ENCODE data around the gene TSHZ3.
A peak's percentile ranks its signal among the peaks of the same experiment; 100 is the strongest.

Gene TSHZ3, protein sequence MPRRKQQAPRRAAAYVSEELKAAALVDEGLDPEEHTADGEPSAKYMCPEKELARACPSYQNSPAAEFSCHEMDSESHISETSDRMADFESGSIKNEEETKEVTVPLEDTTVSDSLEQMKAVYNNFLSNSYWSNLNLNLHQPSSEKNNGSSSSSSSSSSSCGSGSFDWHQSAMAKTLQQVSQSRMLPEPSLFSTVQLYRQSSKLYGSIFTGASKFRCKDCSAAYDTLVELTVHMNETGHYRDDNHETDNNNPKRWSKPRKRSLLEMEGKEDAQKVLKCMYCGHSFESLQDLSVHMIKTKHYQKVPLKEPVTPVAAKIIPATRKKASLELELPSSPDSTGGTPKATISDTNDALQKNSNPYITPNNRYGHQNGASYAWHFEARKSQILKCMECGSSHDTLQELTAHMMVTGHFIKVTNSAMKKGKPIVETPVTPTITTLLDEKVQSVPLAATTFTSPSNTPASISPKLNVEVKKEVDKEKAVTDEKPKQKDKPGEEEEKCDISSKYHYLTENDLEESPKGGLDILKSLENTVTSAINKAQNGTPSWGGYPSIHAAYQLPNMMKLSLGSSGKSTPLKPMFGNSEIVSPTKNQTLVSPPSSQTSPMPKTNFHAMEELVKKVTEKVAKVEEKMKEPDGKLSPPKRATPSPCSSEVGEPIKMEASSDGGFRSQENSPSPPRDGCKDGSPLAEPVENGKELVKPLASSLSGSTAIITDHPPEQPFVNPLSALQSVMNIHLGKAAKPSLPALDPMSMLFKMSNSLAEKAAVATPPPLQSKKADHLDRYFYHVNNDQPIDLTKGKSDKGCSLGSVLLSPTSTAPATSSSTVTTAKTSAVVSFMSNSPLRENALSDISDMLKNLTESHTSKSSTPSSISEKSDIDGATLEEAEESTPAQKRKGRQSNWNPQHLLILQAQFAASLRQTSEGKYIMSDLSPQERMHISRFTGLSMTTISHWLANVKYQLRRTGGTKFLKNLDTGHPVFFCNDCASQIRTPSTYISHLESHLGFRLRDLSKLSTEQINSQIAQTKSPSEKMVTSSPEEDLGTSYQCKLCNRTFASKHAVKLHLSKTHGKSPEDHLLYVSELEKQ

DNA sequence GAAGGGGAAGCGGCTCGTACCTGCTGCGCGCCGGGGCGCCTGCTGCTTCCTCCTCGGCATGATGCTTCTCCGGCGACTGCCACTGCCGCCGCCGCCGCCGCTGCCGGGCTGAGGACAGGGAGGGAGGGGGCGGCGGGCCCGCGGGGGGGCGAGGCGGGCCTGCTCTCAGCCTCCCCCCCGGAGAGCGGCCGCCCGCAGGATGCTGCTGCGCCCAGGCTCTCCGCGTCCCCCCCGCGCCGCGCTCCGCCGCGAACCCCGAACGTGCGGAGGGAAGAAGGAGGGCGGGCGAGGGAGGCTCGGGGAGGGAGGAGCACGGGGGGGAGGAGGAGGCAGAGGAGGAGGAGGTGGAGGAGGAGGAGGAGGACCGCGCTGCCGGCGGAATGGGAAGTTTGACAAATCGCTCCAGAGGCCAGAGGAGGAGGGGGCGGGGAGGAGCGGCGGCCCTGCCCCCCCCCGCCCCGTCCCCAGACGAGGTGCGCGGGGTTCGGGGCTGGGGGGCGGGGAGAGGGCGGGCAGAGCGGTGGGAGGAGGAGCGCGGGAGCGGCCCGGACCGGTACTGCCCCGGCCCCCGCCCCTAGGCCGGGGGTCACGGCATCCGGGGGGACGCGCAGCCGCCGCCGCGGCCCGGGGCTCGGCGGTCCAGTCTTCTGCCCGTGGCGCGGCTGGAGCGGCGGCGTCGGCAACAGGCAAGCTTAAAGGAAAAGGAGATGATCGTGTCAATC is at the start of gene TSHZ3:
TSHZ3 (minus strand) TSS at position 277 of the 722 bp plus-strand sequence; CDS start at position 60, 217 bp downstream.
- DNase-seq (ENCODE audit: low spot score) = peak; percentile 85

DNA sequence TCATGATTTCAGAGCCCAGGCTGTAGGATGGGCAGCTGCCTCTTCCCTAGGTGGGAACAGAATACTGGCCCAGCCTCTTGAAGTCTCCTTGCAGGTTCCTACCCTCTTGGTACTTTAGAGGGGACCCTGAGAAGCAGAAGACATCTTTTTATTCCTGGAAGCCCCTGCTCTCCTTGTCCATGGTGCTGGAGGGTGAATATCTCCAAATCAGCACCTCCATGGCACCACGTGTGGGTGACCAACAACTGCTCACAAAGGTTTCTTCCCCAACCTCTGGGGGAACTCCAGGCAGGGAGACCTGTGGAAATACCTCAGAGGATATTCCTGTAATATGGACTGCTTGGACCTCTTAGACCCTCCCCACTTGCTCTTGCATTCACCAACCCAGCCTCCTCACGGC is 48.1 kb upstream of the TSHZ3 start:
- DNase-seq (ENCODE audit: low spot score) = no peak

DNA sequence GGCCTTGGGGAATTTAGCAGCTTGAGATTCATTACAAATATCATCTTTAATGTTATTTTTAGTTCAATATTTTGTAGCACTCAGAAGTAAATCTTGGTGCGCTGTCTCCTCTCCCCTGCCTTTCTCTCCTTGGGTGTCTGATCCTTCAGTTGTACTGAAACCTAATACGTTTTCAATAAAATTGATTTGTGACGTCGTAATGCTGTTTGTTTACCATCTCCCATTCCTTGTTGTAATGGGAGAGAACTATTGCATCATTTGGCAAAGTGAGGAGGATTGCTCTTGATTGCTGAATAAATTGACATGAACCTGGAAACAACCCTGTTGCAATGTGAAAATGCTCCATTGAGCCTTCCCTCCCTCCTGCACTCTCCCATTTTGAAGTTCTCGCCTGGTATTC is 43.2 kb upstream of the TSHZ3 start:
- no peak for DNase-seq (ENCODE audit: low spot score)

DNA sequence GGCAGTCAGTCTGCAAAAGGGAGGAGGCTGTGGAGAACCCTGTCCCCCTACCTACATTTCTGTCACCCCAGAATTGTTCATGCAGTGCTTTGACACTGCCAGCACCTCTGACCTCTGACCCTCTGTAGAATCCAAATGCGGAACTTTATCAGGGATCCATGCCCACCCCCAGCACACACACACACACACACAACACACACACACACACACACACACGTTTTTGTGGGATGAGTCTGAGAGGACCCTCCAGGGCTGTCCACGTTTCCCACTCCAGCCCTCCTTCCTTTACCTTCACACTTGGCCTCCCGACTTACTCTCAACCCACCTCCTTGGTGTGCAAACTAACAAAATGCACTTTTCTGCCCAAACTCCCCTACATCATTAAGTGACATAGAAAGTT is 42.3 kb upstream of the TSHZ3 start:
- DNase-seq (ENCODE audit: low spot score) = no peak

DNA sequence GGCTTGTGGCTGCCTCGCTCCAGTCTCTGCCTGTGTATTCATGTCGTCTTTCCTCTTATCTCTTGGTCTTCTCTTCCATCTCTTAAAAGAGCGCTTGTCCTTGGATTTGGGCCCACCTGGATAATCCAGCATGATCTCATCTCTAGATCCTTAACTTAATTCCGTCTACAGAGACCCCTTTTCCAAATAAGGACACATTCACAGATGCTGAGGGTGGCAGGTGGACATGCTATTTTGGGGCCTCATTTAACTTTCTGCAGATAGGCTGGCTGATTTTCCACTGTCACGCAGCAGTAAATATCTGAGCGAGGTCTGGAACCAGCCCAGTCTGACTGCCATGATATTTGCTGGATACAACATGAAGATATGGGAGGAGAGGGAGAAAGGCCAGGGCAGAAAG is 41.5 kb upstream of the TSHZ3 start:
- DNase-seq (ENCODE audit: low spot score) = no peak

DNA sequence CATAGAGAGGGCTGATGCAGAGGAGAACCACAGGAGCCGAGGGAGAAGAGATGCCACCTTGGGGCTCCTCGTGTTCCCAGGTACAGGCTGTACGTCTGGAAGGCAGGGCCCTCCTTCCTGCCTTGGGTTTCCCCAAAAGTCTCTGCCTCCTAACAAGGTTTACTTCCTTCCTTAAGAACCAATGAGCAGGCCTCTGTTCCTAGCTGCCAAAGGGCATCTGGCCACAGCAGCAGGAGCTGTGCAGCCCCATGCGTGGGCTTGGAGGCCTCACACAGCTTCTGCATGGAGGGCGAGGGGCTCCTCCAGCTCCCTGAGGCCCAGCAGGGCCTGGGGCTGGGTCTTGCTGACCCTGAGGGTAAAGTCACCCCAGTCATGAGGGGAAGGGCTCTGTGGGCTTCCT is 40.6 kb upstream of the TSHZ3 start:
- no peak for DNase-seq (ENCODE audit: low spot score)

DNA sequence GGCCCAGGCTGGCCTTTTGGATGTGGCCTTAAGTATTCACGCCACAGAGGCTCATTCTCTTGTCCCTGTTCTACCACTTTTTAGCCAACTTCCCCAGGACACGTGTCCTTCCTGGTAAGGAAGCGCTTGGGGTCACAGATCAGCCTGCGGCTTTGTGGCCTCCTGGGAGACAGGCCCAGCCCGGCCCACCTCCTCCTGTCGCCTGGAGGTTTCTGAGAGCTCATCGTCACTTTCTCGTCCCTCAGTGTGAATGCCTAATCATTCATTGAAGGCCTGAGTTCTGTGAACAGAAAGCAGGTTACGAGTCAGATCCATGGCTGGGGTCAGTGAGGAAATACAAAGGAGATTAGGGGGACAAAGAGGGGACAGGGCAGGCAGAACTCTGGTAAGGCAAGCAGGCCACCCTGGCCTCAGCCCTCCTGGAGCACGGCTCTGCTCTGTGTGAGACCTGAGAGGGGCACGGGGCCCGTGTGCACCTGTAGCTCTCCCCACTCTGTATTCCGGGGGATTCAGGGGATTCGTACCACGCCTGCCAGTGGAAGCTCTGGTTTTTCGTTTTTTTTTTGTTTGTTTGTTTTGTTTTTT is 38.6 kb upstream of the TSHZ3 start:
- no peak for DNase-seq (ENCODE audit: low spot score)

DNA sequence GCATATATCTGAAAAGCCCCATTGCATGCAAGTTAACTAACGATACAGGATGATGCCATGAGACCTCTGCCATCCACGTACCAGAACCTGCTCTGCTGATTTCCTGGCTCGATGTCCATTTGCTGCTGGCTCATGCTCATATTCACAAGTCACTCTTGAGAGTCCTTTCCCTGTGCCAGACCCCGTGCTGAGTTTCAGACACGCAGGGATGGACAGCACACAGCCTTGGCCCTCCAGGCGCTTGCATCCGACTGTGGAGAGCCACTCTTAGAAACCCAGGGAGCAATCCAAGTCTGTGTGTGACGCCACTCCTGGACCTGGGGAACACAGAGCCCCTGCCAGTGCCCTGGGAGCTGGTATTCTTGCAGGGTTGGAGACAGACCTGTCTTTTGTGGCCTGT is 37.6 kb upstream of the TSHZ3 start:
- DNase-seq (ENCODE audit: low spot score) = no peak

DNA sequence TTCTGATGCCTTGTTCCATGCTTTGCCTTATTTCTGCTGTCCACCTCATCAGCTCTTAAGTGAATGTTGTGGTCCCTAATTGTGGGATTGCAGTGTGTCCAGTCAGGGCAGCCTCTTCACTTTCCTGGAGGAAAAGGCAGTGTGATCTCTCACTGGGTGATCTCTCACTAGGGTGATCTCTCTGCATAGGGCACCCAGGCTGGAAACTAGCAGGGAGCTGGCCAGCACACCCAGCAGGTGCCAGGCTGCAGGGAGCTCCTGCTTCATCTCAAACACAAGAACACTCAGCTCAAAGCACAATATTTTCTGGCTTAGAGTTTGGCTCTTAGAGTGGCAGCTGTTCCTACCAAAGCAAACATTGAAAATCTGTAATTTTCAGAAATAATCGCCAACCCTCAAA is 36.5 kb upstream of the TSHZ3 start:
- DNase-seq (ENCODE audit: low spot score) = no peak

DNA sequence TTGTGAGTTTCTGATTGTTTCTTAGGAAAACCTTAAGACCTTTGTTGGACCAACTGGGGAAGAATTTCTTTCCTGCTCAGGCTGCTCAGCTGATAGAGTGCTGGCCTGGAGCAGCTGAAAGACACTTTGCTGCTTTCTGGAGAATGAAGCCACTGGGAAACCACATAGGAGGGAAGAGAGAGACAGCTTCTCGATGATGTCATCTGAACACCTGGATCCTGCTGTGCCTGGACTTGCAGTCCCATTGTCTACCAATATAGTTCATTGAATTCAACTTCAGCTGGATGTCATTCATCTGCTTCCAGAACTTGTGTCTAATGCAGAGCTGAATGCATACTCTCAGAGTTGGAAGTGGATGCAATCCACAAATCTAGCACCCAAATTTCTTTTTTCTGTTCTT is 34.3 kb upstream of the TSHZ3 start:
- DNase-seq (ENCODE audit: low spot score) = no peak

DNA sequence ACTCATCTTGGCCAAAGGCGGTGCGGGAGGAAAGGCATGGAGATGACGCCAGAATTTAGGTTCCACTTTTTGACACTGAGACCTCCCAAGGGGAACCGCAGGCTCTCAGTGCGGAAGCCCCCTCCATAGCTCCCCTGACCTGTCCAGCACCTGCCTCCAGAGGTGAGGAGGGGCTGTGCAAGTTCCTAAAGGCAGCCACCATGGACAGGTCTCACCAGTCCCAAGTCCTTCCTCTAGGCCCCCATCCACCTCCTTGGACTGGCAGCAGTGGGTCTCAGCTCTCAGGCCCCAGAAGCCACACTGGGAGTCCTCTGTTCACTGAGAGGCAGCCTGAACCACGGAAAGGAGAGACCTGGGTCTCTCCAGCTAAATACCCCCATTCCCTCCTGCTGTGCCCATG is 31.6 kb upstream of the TSHZ3 start:
- DNase-seq (ENCODE audit: low spot score) = no peak

DNA sequence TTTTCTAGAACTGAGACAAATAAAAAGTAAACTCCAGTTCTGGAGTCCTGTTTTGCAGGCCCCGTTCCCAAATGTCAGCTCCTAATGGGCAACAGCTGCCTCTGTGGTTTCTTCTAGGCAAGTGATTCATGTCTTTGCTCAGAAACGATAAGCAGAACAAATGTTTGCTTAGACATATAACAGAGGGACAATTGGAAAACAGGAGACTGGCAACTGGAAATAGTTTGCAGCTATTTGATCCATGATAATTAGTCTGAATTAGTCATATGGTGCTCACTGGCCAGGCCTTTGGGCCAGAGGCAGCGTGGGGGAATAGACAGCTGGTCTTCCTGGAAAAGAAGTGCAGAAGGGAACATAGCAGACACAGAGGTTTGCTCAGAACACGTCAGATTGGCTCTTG is 29.2 kb upstream of the TSHZ3 start:
- DNase-seq (ENCODE audit: low spot score) = peak; percentile 84

DNA sequence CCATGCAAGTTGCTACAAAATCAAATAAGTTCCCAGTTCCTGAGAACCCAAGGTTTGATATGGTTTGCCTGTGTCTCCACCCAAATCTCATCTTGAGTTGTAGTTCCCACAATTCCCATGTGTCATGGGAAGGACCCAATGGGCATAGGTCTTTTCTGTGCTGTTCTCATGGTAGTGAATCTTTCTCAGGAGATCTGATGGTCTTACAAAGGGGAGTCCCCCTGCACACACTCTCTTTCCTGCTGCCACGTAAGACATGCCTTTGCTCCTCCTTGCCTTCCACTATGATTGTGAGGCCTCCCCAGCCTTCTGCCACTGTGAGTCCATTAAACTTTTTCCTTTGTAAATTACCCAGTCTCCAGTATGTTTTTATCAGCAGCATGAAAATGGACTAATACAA is 28.5 kb upstream of the TSHZ3 start:
- no peak for DNase-seq (ENCODE audit: low spot score)

DNA sequence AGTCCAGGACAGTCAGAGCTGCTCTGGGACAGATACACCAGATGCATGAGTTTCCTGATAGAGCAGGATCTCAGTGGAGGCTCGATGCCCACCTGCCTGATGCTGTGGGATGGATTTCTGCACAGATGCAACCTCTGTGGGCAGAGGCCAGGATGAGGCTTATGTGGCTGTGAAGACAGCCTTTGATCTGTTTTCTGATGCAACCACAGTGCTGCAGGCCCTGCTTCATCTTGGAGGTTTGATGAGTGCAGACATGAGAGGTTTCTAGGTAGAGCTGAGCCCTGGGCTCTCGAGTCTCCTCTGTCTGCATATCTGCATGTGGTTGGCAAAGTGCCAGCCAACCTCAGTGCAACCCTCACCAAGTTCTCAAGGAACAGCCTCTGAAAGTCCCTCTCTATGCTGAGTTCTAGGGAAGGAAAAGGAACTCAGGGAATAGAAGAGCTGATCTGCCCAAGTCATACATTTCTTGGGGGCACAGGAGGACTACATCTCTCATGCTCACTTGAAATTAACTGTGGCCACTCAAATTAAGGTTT is 23.1 kb upstream of the TSHZ3 start:
- DNase-seq (ENCODE audit: low spot score) = no peak

DNA sequence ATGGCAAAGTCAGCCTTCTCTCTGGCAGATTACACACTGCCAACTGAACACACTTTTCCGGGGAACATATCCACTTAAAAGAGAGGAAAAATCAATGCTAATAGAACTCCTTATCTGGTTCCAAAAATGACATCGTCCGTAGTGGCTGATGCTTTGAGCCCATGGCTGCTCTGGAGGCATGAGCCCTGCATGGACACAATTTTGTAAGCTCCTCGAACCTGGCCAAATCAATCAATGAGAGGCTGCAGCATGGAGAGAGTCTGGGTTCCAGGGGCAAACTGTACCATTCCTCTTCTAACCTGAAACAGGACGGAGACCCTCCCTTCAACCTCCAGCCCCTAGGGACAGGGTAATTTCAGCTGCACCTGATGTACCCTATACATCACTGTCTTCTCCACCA is 21.0 kb upstream of the TSHZ3 start:
- no peak for DNase-seq (ENCODE audit: low spot score)

DNA sequence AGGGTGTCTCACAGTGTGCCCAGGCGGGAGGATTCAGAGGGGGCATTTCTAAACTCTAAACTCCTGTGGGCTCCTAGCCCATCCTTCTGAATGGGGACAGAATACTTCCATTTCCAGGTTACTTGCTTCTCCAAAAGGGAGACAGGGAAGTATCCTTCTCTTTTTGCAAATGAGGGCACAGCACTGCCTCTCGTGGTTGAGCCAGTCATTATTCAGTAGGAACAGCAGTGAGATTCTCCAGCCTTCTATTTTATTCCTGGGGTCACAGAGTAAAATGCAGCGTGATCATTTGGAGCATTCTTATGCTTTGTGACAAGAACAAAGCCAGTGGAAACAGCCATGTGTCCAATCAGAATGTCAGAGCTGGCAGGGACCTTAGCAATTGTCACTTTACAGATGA is 15.7 kb upstream of the TSHZ3 start:
- no peak for DNase-seq (ENCODE audit: low spot score)

DNA sequence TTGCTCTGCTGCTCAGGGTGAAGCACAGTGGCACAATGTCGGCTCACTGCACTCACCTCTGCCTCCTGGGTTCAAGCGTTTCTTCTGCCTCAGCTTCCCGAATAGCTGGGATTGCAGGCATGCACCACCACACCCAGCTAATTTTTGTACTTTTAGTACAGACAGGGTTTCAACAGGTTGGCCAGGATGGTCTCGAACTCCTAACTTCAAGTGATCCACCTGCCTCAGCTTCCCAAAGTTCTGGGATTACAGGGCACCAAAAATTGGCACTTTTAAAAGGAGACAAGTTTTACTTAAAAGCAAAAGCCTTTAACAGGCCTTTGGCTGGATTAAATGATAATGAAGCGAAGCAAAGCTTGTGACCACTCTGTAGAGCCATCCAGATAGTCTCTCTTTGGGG is 12.5 kb upstream of the TSHZ3 start:
- no peak for DNase-seq (ENCODE audit: low spot score)

DNA sequence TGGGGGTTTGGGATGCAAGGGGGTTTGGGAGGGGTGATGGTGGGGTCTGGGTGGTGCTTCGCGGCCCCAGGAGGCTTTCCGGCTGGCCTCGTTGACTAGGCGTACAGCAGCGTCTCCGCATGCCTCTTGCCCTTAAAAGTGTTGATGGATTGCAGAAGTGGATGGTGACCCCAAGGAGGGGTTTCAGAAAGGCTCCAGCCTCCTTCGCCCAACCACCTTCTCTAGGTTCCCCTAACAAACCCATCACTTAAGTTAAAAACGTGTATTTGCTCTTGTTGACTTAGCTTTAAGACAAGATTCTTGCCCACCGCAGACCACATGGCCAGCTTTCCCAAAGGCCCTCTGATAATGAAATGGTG is 8.1 kb upstream of the TSHZ3 start:
- DNase-seq (ENCODE audit: low spot score) = no peak

DNA sequence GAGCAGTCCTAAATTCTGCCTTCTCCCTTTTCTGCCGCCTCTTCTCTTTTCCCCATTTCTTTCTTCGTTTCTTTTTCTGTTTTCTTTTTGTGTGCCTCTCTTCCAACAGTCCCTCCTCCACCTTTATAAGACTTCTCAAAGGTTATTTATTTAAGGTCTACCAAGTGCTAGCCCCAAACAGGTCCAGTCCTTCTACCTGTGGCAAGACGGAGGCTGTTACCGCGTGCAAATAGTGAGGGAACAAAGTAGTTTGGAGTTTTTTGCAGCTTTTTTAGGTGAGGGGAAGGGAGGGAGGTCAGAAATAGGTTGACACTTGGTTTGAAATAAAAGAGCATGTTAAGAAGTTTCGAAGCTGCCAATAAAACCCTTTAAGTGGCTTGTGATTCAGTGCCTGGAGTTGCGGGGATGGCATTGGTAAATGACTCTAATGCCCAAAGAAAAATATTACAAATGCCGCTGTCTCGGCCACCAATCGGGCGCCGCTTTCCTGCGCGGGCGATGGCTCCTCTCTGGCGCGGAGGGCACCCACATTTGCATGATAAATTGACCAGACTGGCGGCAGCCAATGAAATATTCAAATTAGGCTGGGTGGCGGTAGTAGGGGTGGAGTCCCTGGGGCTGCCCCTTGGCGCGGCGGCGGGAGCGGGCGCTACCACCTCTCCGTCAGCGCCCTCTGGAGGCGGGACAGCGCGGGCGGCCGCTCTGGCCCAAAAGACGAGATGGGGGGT is 7.5 kb upstream of the TSHZ3 start:
- no peak for DNase-seq (ENCODE audit: low spot score)

DNA sequence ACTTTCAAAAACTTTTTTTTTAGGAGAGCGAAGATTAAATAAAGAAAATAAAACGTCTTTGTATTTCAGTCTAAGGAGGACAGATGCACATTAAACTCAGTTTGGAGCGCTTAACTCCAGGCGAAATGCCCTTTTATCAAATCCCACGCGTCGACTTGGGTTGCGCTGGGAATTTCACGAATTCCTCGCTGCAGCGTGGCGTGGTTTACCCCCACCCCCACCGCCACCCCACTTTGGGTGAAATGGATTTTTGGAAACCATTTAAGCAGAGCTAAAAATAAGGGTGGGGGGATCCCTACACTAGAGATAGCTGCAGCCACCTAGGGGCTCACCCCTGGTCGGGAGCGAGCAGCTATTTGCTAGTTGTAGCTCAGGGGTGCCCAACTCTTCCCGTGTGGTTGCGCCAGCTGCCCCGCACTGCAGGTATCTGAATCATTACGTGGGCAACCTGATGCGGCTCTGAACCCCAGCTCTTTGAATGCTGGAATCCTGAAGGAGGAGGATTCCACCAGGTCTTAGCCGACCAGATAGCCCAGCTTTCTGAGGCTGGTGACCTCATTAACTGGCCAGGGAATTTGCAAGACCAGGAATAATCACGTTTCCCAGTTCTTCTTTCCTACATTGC is 6.5 kb upstream of the TSHZ3 start:
- no peak for DNase-seq (ENCODE audit: low spot score)
